ENCODE data around the gene CD84. TPM values are rescaled to one million over a fixed set of nuclear protein-coding genes. Genes with fewer than 3 reads are reported as not detected.
"Not testable (repeated sequence)": the region's sequence is repeated elsewhere in the genome, so short reads cannot be mapped to it uniquely, and the experiment has no call there.

Gene CD84
- total and polyA plus RNA-seq, 8 donors, result 0.16 to 13.2 (median 3.1) TPM

- H3K9me3 ChIP-seq, result no peaks in the 10 kb centered on the region
- DNase-seq (no peak), FAIRE-seq (no peak), ATAC-seq (no peak)
- 60 to 64% methylated on average over 8 of the region's 8 CpGs for WGBS, 2 donors
- peaks cover 39 to 55% (median 50%) of the 10 kb centered on the region in 3 donors for H3K4me1 ChIP-seq
- H3K4me3 ChIP-seq, result no peak overlapping the region
- intact Hi-C loops (cut with DNase I), result no loop called here
- H3K27ac ChIP-seq, result peak overlapping the region; percentile 29 to 84 (median 63)
- no peak for TF ChIP-seq CTCF (IDR thresholded peaks at IDR 0.05)
- H3K36me3 ChIP-seq, result no peaks in the 10 kb centered on the region
- H3K27me3 ChIP-seq, result no peaks in the 10 kb centered on the region
These were observed 41.3 kb downstream of the CD84 start for GRCh38 chr1:160537714-160538665.

- no peaks in the 10 kb centered on the region for H3K9me3 ChIP-seq
- intact Hi-C loops (cut with DNase I), result no loop called here
- no peak overlapping the region for H3K27ac ChIP-seq
- FAIRE-seq (no peak), DNase-seq (no peak), ATAC-seq (no peak)
- H3K36me3 ChIP-seq, result no peaks in the 10 kb centered on the region
- WGBS, 2 donors, result 71 to 83% methylated on average over 3 of the region's 3 CpGs
- H3K4me3 ChIP-seq, result no peak overlapping the region
- no peak for TF ChIP-seq CTCF (IDR thresholded peaks at IDR 0.05)
- no peaks in the 10 kb centered on the region for H3K27me3 ChIP-seq
- peaks cover 9 to 25% (median 22%) of the 10 kb centered on the region in 3 donors for H3K4me1 ChIP-seq
These were observed 44.3 kb downstream of the CD84 start for GRCh38 chr1:160534823-160535605.

GRCh38 chr1:160532557-160532813 is 46.8 kb downstream of the CD84 start:
- H3K27ac ChIP-seq; H3K36me3 ChIP-seq; H3K9me3 ChIP-seq; FAIRE-seq; intact Hi-C loops (cut with DNase I); H3K27me3 ChIP-seq; ATAC-seq; DNase-seq; H3K4me3 ChIP-seq: not testable (repeated sequence)
- peaks cover 0 to 11% (median 7%) of the 10 kb centered on the region in 3 donors for H3K4me1 ChIP-seq
- 92 to 93% methylated on average over 5 of the region's 5 CpGs for WGBS, 2 donors

- H3K4me3 ChIP-seq; H3K9me3 ChIP-seq; H3K27me3 ChIP-seq; FAIRE-seq; H3K27ac ChIP-seq; ATAC-seq; intact Hi-C loops (cut with DNase I); H3K36me3 ChIP-seq: not testable (repeated sequence)
- WGBS, 2 donors, result 95 to 96% methylated on average over 28 to 29 of the region's 29 CpGs
- peaks cover 0 to 11% (median 6%) of the 10 kb centered on the region in 3 donors for H3K4me1 ChIP-seq
- DNase-seq, result peak in 1 of 6 donors; percentile 66
These were observed 47.3 kb downstream of the CD84 start for GRCh38 chr1:160531809-160532556.

GRCh38 chr1:160529401-160529952 is 49.8 kb downstream of the CD84 start:
- FAIRE-seq; ATAC-seq; DNase-seq; H3K27me3 ChIP-seq; H3K9me3 ChIP-seq; H3K4me3 ChIP-seq; H3K36me3 ChIP-seq; intact Hi-C loops (cut with DNase I); H3K27ac ChIP-seq; H3K4me1 ChIP-seq: not testable (repeated sequence)
- 86% methylated on average over 7 of the region's 7 CpGs for WGBS, 2 donors

GRCh38 chr1:160523789-160524188 is 55.5 kb downstream of the CD84 start:
- WGBS, 2 donors, result 91 to 95% methylated on average over 2 of the region's 2 CpGs
- H3K9me3 ChIP-seq; ATAC-seq; H3K4me3 ChIP-seq; H3K27ac ChIP-seq; FAIRE-seq; intact Hi-C loops (cut with DNase I); DNase-seq; H3K27me3 ChIP-seq; H3K36me3 ChIP-seq: not testable (repeated sequence)
- H3K4me1 ChIP-seq, result peaks cover 0 to 10% (median 0%) of the 10 kb centered on the region in 3 donors
